ENCODE data around the gene C1QTNF4.

DNA sequence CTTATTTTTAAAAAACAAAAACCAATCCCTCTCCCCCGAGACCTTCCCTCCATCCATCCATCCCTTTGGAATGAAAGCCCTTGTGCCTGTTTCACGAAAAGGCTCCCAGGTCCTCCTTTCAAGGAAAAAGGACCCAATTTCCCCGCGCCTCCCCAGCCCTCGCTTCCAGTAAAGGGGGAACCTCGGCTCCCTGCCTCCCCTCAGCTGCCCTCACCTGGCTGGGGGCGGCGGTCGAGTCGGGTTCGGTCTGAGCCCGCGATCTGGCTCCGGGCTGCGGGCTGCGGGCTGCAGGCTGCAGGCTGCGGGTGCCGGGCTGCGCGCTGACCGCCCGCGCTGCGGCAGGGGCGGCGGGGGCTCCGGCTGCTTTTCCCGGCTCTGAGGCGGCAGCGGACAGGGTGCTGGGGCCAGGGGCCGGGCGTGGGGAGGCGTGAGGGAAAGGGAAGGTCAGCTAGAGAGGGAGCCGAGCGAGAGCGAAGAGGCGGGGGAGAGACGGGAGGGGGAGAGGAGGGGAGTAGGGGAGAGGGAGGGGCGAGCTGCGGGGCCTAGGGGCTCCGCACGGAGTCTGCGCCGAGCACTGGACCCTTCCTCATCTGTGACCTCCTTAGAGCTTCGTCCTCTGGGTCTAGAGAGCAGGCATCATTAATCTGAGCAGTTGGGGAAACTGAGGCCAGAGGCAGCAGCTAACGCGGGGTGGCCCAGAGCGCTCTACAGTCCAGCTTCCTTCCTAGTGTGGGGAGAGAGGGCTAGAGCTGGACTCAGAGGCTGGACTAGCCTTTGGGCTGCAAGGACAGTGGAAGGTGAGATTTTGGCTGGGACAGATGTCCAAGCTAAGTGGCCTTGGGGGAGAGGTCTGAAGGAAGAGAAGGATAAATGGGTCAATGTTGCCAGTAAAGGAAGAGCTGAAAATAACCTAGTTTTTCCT is at the start of gene C1QTNF4:
- TF ChIP-seq, protein P1, sequence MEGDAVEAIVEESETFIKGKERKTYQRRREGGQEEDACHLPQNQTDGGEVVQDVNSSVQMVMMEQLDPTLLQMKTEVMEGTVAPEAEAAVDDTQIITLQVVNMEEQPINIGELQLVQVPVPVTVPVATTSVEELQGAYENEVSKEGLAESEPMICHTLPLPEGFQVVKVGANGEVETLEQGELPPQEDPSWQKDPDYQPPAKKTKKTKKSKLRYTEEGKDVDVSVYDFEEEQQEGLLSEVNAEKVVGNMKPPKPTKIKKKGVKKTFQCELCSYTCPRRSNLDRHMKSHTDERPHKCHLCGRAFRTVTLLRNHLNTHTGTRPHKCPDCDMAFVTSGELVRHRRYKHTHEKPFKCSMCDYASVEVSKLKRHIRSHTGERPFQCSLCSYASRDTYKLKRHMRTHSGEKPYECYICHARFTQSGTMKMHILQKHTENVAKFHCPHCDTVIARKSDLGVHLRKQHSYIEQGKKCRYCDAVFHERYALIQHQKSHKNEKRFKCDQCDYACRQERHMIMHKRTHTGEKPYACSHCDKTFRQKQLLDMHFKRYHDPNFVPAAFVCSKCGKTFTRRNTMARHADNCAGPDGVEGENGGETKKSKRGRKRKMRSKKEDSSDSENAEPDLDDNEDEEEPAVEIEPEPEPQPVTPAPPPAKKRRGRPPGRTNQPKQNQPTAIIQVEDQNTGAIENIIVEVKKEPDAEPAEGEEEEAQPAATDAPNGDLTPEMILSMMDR (IDR thresholded peaks at IDR 0.05): no peak
- TF ChIP-seq POLR2A (IDR thresholded peaks at IDR 0.05): no peak
